GM19035 (cell line): ENCODE measurements around the gene MRPL22.
"Not testable (repeated sequence)": the region's sequence is repeated elsewhere in the genome, so short reads cannot be mapped to it uniquely, and the experiment has no call there.

Experiments used
- ATAC-seq: cut with Tn5 transposase; IDR thresholded peaks from one replicate; pipeline ENCODE4 v1.9.1; 2021; ENCODE audit not compliant: unreplicated experiment

MRPL22 gene

DNA sequence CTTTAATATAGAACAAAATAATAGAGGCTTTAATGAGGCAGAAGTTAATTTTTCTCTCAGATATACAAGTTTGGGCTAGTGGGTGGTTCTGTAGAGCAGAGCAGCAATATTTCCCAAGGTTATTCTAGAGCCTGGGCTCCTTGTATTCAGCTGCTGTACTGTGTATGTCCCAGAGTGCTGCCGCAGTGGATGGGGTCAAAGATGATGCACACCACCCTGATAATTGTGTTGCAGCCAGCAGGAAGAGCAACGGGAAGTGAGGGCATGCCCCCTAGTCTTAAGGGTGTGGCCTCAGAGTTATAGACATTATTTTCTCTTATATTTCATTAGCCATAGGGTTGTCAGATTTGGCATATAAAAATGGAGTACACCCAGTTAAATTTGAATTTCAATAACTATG lies 48.8 kb downstream of the MRPL22 start:
- no peak for ATAC-seq

DNA sequence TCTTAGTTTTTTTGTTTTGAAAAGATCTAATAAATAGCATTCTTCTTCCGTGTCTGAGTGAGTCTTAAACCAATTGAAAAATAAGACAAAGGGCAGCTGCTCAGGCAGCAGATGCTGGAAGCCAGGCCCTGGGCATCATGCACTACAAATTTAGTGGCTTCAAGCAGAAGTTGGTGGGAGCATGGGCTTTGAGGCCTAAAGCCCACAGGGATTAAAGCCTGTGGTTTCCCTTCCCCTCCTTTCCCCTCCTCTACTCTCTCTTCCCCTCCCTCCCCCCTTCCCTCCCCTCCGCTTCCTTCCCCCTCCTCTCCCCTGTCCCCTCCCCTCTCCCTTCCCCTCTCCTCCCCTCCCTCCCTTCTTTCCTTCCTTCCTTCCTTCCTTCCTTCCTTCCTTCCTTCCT lies 52.6 kb downstream of the MRPL22 start:
- ATAC-seq = no peak

- ATAC-seq = no peak
These were observed 54.8 kb downstream of the MRPL22 start for GRCh38 chr5:154995679-154996078.

GRCh38 chr5:154997746-154998145 lies 56.9 kb downstream of the MRPL22 start:
- ATAC-seq = no peak

DNA sequence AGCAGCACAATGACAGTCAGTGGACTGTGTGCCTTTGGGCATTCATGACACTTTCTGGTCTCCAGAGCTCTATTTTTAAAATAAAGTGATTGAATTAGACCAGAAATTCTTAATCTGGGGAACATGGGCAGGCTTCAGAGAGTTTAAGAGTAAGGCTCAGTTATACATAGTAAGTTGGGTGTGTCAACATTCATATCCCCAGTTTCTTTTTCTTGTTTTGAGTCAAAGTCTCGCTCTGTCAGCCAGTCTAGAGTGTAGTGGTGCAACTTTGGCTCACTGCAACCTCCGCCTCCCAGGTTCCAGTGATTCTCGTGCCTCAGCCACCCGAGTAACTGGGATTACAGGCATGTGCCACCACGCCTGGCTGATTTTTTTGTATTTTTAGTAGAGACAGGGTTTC lies 59.0 kb downstream of the MRPL22 start:
- no peak for ATAC-seq

DNA sequence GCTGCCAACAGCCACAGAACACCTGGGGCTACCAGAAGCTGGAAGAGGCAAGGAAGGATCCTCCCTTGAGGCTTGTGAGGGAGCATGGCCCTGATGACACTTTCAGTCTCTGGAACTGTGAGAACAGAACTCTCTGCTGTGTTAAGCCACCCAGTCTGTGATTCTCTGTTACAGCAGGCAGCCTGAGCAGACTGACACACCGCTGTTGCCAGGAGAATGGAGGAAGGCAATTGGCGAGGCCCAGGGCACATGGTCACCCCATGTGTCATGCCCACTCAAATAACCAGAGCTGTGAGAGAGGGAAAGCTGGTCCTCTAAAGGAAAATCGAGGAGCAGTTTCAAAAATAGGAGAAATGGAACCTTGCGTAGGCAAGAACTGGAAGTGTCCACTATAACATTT lies 60.6 kb downstream of the MRPL22 start:
- ATAC-seq = no peak

DNA sequence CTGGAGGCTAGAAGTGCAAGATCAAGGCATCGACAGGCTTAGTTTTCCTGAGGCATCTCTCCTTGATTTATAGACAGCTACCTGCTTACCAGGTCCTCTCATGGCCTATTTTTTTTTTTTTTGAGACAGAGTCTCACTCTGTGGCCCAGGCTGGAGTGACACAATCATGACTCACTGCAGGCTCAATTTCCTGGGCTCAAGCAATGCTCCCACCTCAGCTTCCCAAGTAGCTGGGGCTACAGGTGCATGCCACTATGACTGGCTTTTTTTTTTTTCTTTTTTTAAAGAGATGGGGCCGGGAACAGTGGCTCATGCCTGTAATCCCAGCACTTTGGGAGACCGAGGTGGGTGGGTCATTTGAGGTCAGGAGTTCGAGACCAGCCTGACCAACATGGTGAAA lies 61.8 kb downstream of the MRPL22 start:
- ATAC-seq = not testable (repeated sequence)

DNA sequence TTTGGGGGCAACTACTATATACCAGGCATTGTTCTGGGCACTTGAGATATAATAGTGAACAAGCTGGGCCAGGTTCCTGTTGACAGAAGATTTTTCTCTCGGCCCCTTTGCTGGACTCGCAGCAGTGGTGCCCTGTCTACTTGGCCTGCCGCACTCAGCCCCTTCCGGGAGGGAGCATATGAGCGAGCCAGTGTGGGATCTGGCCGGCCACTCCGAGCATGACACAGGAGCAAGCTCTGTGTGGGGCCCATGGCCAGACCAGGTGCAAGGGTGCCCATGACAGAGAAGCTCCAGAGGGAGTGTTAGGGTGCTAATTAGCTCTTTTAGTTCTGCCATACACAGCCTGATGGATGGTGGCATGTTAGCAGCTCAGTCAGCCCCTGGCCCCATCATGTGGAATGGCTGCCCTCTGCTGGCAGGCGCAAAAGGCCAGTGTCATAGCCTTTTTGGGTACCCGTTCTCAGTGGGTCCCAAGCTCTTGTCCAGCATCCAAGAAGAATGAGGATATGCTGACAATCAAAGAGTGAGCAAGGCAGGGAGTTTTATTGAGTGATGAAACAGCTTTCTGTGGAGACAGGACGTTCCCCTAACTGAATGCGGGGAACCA lies 63.4 kb downstream of the MRPL22 start:
- no peak for ATAC-seq

GRCh38 chr5:155006265-155006664 lies 65.4 kb downstream of the MRPL22 start:
- not testable (repeated sequence) for ATAC-seq

- no peak for ATAC-seq
These were observed 67.8 kb downstream of the MRPL22 start for GRCh38 chr5:155008669-155009068.

DNA sequence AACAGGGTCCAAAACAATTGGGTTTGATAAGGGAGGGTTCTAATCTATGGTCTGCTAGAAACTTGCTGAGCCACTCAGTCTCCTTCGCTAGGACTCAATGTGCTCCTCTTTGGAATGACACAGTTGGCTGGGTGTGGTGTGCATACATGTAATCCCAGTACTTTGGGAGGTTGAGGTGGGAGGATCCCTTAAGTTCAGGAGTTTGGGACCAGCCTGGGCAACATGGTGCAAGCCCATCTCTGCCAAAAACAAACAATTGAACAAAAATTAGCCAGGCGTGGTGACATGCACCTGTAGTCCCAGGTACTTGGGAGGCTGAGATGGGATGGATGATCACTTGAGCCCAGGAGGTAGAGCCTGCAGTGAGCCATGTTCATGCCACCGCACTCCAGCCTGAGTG lies 70.0 kb downstream of the MRPL22 start:
- no peak for ATAC-seq

DNA sequence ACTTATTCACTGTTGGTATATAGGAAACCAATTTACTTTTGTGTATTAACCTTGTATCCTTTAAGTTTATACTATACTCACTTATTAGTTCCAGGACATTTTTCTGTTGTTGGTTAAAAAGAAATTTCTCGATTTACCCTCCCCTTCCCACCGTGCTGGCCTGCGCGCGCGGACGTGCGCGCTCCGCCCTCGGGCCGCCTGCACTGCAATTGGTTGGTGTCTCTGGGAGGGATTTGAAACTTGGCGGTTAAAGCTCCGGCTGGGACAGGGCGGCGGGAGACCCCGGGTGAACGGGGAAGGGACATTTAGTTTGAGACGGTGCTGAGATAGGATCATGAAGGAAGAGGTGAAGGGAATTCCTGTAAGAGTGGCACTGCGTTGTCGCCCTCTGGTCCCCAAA lies 72.7 kb downstream of the MRPL22 start, which contains the start of gene KIF4B:
Gene KIF4B, plus strand, starts transcription at position 230 of the 400 bp plus-strand sequence. Its CDS starts 105 bp downstream, at position 335.
- ATAC-seq = no peak

- ATAC-seq = no peak
These were observed 74.4 kb downstream of the MRPL22 start for GRCh38 chr5:155015239-155015638.

GRCh38 chr5:155017610-155018009 lies 76.7 kb downstream of the MRPL22 start:
- peak; percentile 94 for ATAC-seq
